Activated naive CD8-positive, alpha-beta T cell treated with anti-CD3 and anti-CD28 coated beads, Interleukin-2, amount 50 U/mL, for 24 hours (primary cell): ENCODE data around the gene DGUOK.
"Not testable (repeated sequence)": the region's sequence is repeated elsewhere in the genome, so short reads cannot be mapped to it uniquely, and the experiment has no call there.

Experiments
- ATAC-seq: fragments of 150-1000 bp; cut with Tn5 transposase; one replicate; pipeline ENCODE4 v1.10.0; 2021
- DNase-seq: peaks from one replicate; pipeline ENCODE4 v3.0.0; 2021
- H3K27ac Mint-ChIP-seq: one replicate; pipeline ENCODE4 v1.8.0; 2021; ENCODE audit warnings: mild to moderate bottlenecking, mixed read lengths
- H3K27me3 Mint-ChIP-seq: one replicate; pipeline ENCODE4 v1.8.0; 2021; ENCODE audit warnings: mixed read lengths
- H3K36me3 Mint-ChIP-seq: one replicate; pipeline ENCODE4 v1.8.0; 2021; ENCODE audit warnings: low read depth, mixed read lengths
- H3K4me1 Mint-ChIP-seq: one replicate; pipeline ENCODE4 v1.8.0; 2021; ENCODE audit warnings: mixed read lengths
- H3K4me3 Mint-ChIP-seq: one replicate; pipeline ENCODE4 v1.8.0; 2021; ENCODE audit warnings: mild to moderate bottlenecking, moderate library complexity, mixed read lengths
- H3K9me3 Mint-ChIP-seq: one replicate; pipeline ENCODE4 v1.8.0; 2021; ENCODE audit warnings: mixed read lengths

DGUOK gene

GRCh38 chr2:73922681-73923080 lies 4.0 kb upstream of the DGUOK start:
- Mint-ChIP-seq H3K4me3 (no peak overlapping the region), H3K4me1 (peaks cover 13% of the 10 kb centered on the region), H3K27me3 (peaks cover 2% of the 10 kb centered on the region), H3K27ac (no peak overlapping the region), H3K9me3 (no peaks in the 10 kb centered on the region), H3K36me3 (no peaks in the 10 kb centered on the region)
- DNase-seq: no peak
- no peak for ATAC-seq

- Mint-ChIP-seq H3K27me3 (no peaks in the 10 kb centered on the region), H3K4me3 (no peak overlapping the region), H3K9me3 (no peaks in the 10 kb centered on the region), H3K4me1 (peaks cover 38% of the 10 kb centered on the region), H3K27ac (no peak overlapping the region), H3K36me3 (peaks cover 6% of the 10 kb centered on the region)
- ATAC-seq (no peak), DNase-seq (no peak)
Observed at GRCh38 chr2:73925033-73925704, 1.5 kb upstream of the DGUOK start.

GRCh38 chr2:73925853-73926492 lies 707 bp upstream of the DGUOK start:
- H3K4me3 Mint-ChIP-seq: peak overlapping the region; percentile 91
- H3K9me3 Mint-ChIP-seq: no peaks in the 10 kb centered on the region
- DNase-seq (no peak), ATAC-seq (no peak)
- no peaks in the 10 kb centered on the region for H3K27me3 Mint-ChIP-seq
- peak overlapping the region; percentile 93 for H3K27ac Mint-ChIP-seq
- H3K4me1 Mint-ChIP-seq: peaks cover 45% of the 10 kb centered on the region
- peaks cover 8% of the 10 kb centered on the region for H3K36me3 Mint-ChIP-seq

GRCh38 chr2:73927344-73927743 lies 664 bp downstream of the DGUOK start:
- Mint-ChIP-seq H3K36me3 (peaks cover 10% of the 10 kb centered on the region), H3K4me1 (peaks cover 59% of the 10 kb centered on the region), H3K4me3 (peak overlapping the region; percentile 91), H3K27me3 (no peaks in the 10 kb centered on the region), H3K27ac (peak overlapping the region; percentile 93), H3K9me3 (no peaks in the 10 kb centered on the region)
- no peak for ATAC-seq
- DNase-seq: no peak

DNA sequence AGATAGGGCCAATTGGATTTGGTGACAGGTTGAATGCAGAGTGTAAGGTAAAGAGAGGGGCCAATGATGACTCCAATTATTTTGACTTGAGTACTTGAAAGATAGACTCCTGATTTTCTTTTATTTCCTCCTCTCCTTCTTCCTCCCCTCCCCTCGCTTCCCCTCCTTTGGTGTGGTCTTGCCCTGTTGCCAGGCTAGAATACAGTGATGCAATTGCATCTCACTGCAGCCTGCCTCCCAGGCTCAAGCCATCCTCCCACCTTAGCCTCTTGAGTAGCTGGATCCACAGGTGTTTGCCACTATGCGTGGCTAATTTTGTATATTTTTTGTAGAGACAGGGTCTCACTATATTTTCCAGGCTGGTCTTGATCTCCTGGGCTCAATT lies 2.3 kb downstream of the DGUOK start:
- DNase-seq: no peak
- ATAC-seq: no peak
- H3K27me3 Mint-ChIP-seq: no peaks in the 10 kb centered on the region
- H3K4me1 Mint-ChIP-seq: peaks cover 75% of the 10 kb centered on the region
- peak overlapping the region; percentile 91 for H3K4me3 Mint-ChIP-seq
- H3K27ac Mint-ChIP-seq: peak overlapping the region; percentile 75
- peaks cover 21% of the 10 kb centered on the region for H3K36me3 Mint-ChIP-seq
- no peaks in the 10 kb centered on the region for H3K9me3 Mint-ChIP-seq

- no peak overlapping the region for H3K4me3 Mint-ChIP-seq
- peaks cover 75% of the 10 kb centered on the region for H3K4me1 Mint-ChIP-seq
- no peak overlapping the region for H3K27ac Mint-ChIP-seq
- no peaks in the 10 kb centered on the region for H3K27me3 Mint-ChIP-seq
- H3K9me3 Mint-ChIP-seq: no peaks in the 10 kb centered on the region
- DNase-seq: no peak
- H3K36me3 Mint-ChIP-seq: peaks cover 24% of the 10 kb centered on the region
- no peak for ATAC-seq
Observed at GRCh38 chr2:73930386-73930785, 3.7 kb downstream of the DGUOK start.

- Mint-ChIP-seq H3K36me3 (peaks cover 30% of the 10 kb centered on the region), H3K27ac (peak overlapping the region; percentile 80), H3K27me3 (no peaks in the 10 kb centered on the region), H3K4me3 (peak overlapping the region; percentile 37), H3K4me1 (peaks cover 76% of the 10 kb centered on the region), H3K9me3 (no peaks in the 10 kb centered on the region)
- peak; percentile 97 for ATAC-seq
- DNase-seq: peak; percentile 43
Observed at GRCh38 chr2:73931531-73932500, 5.1 kb downstream of the DGUOK start.

DNA sequence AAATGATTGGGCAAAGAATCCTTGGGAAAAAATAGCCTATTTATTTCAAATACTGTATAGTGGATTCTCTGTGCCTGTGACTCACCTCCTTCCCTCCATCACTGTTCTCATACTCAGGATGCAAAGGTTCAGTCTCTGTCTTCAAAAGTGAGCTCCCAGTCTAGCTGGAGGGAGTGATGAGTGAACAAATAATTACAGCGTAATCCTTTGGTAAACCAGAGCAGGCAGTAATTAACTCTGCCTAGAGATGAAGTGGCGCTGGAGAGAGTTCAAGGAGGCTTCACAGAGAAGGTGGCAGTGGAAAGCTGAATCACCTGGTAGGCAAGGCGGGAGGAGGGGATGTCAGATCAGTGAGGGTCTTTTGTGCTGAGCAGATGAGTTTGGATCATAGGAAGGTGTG lies 6.5 kb downstream of the DGUOK start:
- H3K27me3 Mint-ChIP-seq: no peaks in the 10 kb centered on the region
- peaks cover 83% of the 10 kb centered on the region for H3K4me1 Mint-ChIP-seq
- no peaks in the 10 kb centered on the region for H3K9me3 Mint-ChIP-seq
- DNase-seq (no peak), ATAC-seq (no peak)
- peaks cover 37% of the 10 kb centered on the region for H3K36me3 Mint-ChIP-seq
- peak overlapping the region; percentile 10 for H3K27ac Mint-ChIP-seq
- peak overlapping the region; percentile 28 for H3K4me3 Mint-ChIP-seq

GRCh38 chr2:73935641-73936040 lies 9.0 kb downstream of the DGUOK start:
- H3K27ac Mint-ChIP-seq: no peak overlapping the region
- H3K4me1 Mint-ChIP-seq: peaks cover 84% of the 10 kb centered on the region
- H3K9me3 Mint-ChIP-seq: no peaks in the 10 kb centered on the region
- no peak for ATAC-seq
- peaks cover 46% of the 10 kb centered on the region for H3K36me3 Mint-ChIP-seq
- DNase-seq: no peak
- H3K27me3 Mint-ChIP-seq: no peaks in the 10 kb centered on the region
- no peak overlapping the region for H3K4me3 Mint-ChIP-seq

GRCh38 chr2:73937103-73937885 lies 10.6 kb downstream of the DGUOK start:
- Mint-ChIP-seq H3K27ac (no peak overlapping the region), H3K9me3 (no peaks in the 10 kb centered on the region), H3K36me3 (peaks cover 54% of the 10 kb centered on the region), H3K4me3 (no peak overlapping the region), H3K4me1 (peaks cover 79% of the 10 kb centered on the region), H3K27me3 (no peaks in the 10 kb centered on the region)
- no peak for ATAC-seq
- no peak for DNase-seq

- DNase-seq (no peak), ATAC-seq (no peak)
- Mint-ChIP-seq H3K4me1 (peaks cover 79% of the 10 kb centered on the region), H3K9me3 (no peaks in the 10 kb centered on the region), H3K27me3 (no peaks in the 10 kb centered on the region), H3K27ac (no peak overlapping the region), H3K36me3 (peaks cover 56% of the 10 kb centered on the region), H3K4me3 (no peak overlapping the region)
Observed at GRCh38 chr2:73937899-73938298, 11.2 kb downstream of the DGUOK start.

- H3K9me3 Mint-ChIP-seq: no peaks in the 10 kb centered on the region
- H3K4me1 Mint-ChIP-seq: peaks cover 77% of the 10 kb centered on the region
- H3K27ac Mint-ChIP-seq: peak overlapping the region; percentile 53
- peaks cover 54% of the 10 kb centered on the region for H3K36me3 Mint-ChIP-seq
- ATAC-seq (peak; percentile 87), DNase-seq (no peak)
- no peaks in the 10 kb centered on the region for H3K27me3 Mint-ChIP-seq
- H3K4me3 Mint-ChIP-seq: no peak overlapping the region
Observed at GRCh38 chr2:73938718-73939352, 12.2 kb downstream of the DGUOK start.

DNA sequence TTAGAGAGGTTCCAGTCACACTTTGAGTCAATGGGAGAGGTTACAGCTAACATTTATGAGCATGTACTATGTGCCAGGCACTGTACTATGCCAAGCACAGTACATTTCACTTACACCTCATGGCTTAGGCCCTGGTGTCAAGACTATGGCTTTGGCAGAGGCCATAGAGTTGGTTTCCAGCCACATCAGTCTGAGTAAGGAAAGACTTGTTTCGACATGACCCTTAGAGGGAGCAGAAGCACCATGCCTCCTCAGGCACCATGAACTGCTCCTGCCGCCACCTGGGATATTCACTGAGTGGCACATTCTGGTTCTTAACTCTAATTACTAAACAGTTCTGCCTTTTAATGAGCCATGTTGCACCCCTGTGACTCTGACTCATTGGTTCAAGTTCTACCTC lies 12.7 kb downstream of the DGUOK start:
- DNase-seq: no peak
- Mint-ChIP-seq H3K27me3 (no peaks in the 10 kb centered on the region), H3K27ac (peak overlapping the region; percentile 53), H3K9me3 (no peaks in the 10 kb centered on the region), H3K4me3 (no peak overlapping the region), H3K36me3 (peaks cover 53% of the 10 kb centered on the region), H3K4me1 (peaks cover 78% of the 10 kb centered on the region)
- ATAC-seq: peak; percentile 64

DNA sequence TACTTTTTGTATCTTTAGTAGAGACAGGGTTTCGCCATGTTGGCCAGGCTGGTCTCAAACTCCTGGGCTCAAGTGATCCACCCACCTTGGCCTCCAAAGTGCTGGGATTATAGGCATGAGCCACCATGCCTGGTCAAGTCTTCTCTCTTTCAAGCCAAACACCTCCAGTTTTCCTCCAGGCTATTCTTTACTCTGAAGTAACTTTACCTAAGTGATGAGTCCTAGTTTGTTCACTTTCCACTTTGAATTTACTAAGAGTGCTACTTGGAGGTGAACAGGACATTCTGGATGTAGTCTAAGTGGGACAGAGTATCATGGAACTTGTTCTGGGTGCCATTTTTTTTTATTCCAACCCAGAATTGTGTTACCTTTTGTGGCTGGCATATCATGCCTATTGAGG lies 13.4 kb downstream of the DGUOK start:
- H3K27me3 Mint-ChIP-seq, ATAC-seq, H3K4me3 Mint-ChIP-seq, H3K9me3 Mint-ChIP-seq, DNase-seq, H3K27ac Mint-ChIP-seq: not testable (repeated sequence)
- peaks cover 84% of the 10 kb centered on the region for H3K4me1 Mint-ChIP-seq
- H3K36me3 Mint-ChIP-seq: peaks cover 60% of the 10 kb centered on the region
